Measurements from ENCODE around the gene DGKB. TPM values are rescaled to one million over a fixed set of nuclear protein-coding genes. Genes with fewer than 3 reads are reported as not detected.

Gene DGKB
- polyA plus RNA-seq, result under 1 TPM; 0.01 to 0.11 (median 0.06) TPM

- H3K27ac ChIP-seq (ENCODE audit: low read depth, low read length), result no peak within 1 kb of the TSS
- 2 to 5% (median 3%) methylated on average over 16 of the region's 16 CpGs for WGBS, 3 donors
Observed at GRCh38 chr7:14902589-14903067, at the start of gene DGKB. Gene DGKB (minus strand): TSS chr7:14902751.

DNA sequence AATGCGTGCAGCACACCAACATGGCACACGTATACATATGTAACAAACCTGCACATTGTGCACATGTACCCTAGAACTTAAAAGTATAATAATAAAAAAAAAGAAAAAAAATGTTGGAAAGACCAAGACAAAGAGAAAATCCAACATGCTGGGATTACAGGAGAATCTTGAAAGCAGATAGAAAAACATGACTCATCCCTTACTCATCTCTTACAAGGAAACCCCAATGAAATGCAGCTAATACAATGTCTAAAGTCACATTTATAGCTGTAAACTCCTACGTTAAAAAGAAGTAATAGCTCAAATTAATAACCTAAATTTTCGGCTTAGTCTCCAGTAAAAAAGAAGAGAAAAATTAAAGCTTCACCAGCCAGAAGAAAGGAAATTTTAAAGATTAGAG is 47.5 kb upstream of the DGKB start:
- no peak overlapping the region for H3K27ac ChIP-seq (ENCODE audit: low read depth, low read length)
- 80 to 92% (median 87%) methylated on average over 4 of the region's 4 CpGs for WGBS, 3 donors

DNA sequence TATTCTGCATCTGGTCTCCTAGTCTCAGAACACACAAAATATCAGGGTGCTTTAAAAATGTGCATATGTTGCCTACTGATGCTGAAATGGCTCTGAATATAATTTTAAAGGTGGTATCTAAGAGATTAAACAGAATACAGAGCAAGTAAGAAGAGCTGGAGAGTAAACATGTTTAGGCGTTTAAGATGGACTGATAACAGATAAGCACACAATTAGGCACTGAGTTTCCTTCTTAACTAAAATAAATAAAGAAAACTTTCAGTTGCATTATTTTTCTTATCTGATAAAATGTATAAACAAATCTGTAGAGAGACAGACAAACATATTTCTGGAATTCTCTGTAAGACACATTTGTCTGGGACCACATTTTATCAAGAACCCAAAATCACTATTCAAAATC is 35.6 kb upstream of the DGKB start:
- WGBS, 3 donors, result 31 to 84% (median 78%) methylated on average over 1 of the region's 1 CpG
- H3K27ac ChIP-seq (ENCODE audit: low read depth, low read length), result no peak overlapping the region

DNA sequence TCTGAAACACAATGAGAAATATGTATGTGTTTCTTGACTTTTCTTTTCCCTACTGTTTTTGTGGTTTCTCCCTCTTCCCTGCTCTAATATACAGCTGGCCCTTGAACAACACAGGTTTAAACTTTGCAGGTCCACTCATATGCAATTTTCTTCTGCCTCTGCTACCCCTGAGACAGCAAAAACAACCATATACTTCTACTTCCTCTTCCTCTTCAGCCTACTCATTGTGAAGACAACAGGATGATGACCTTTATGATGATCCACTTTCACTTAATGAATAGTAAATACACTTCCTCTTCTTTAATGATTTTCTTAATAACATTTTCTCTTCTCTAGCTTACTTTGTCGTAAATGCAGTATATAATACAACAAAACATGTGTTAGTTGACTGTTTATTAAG is 35.0 kb upstream of the DGKB start:
- no peak overlapping the region for H3K27ac ChIP-seq (ENCODE audit: low read depth, low read length)
- 68 to 88% (median 81%) methylated on average over 1 of the region's 1 CpG for WGBS, 3 donors

GRCh38 chr7:14936554-14936953 is 34.0 kb upstream of the DGKB start:
- 12 to 42% (median 41%) methylated on average over 5 of the region's 5 CpGs for WGBS, 3 donors
- H3K27ac ChIP-seq (ENCODE audit: low read depth, low read length), result no peak overlapping the region

GRCh38 chr7:14934839-14935238 is 32.3 kb upstream of the DGKB start:
- WGBS, 3 donors, result 56 to 85% (median 83%) methylated on average over 3 of the region's 3 CpGs
- no peak overlapping the region for H3K27ac ChIP-seq (ENCODE audit: low read depth, low read length)

- H3K27ac ChIP-seq (ENCODE audit: low read depth, low read length), result no peak overlapping the region
- 74 to 92% (median 92%) methylated on average over 4 of the region's 4 CpGs for WGBS, 3 donors
Observed at GRCh38 chr7:14931511-14932215, 29.1 kb upstream of the DGKB start.

DNA sequence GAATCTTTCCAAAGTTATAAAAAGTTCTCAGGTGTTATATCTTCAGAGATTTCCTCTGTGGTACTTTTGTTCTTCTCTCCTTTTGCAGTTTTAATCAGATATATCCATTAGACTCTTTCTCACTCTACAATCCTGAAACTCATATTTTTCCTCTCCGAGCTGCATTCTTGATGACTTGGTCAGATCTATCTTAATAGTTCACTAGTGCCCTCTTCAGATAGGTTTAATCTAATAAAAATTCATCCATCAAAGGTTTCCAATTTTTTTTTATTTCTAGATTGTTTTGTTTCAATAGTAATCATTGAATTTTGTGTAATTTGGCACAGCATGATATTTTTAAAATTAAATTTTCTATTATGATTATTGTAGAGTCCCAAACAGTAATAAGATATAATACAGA is 21.8 kb upstream of the DGKB start:
- H3K27ac ChIP-seq (ENCODE audit: low read depth, low read length), result no peak overlapping the region
- WGBS, 3 donors, result 42 to 77% (median 70%) methylated on average over 1 of the region's 1 CpG

GRCh38 chr7:14911077-14911476 is 8.5 kb upstream of the DGKB start:
- no peak overlapping the region for H3K27ac ChIP-seq (ENCODE audit: low read depth, low read length)

DNA sequence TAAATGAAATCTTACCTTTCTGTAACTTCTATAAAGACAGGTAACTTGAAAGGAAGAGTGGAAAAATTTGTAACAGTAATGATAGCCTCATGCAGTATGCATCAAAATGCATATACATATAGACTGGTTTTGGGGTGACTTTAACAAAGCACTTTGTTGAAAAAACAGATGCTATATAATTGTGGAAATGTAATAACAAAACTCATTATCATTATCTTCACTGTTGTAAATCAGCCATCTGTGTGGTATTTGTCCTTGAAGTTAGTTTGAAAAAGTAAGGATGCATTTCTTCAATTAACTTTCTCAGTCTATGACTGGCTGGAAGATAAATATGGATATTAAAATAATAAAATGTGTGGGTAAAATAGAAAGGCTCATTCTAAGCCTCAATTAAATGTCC is 6.1 kb upstream of the DGKB start:
- no peak overlapping the region for H3K27ac ChIP-seq (ENCODE audit: low read depth, low read length)

GRCh38 chr7:14905764-14906163 is 3.2 kb upstream of the DGKB start:
- 67 to 83% (median 80%) methylated on average over 4 of the region's 4 CpGs for WGBS, 3 donors
- H3K27ac ChIP-seq (ENCODE audit: low read depth, low read length), result no peak overlapping the region

- WGBS, 3 donors, result 87 to 91% (median 89%) methylated on average over 4 of the region's 4 CpGs
Observed at GRCh38 chr7:14900051-14900450, 2.5 kb downstream of the DGKB start.

DNA sequence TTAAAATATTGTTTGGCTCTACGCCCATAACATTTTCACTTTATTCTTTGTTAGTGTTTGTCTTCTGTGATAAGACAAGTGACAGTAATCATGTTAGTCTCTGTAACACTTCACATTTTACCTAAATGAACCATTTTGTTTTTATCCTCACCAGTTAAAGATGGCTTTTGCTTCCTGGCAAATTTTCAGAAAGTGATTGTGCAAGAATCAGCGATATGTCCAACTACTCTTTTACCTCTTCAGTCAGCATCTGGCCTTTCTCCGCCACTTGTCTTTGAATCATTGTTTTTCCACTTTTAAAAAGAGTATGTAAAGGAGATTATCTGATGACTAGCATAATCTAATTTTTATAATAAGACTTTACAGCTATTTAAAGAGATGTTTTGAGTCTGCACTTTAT is 3.5 kb downstream of the DGKB start:
- WGBS, 3 donors, result 54 to 72% (median 63%) methylated on average over 3 of the region's 3 CpGs
- H3K27ac ChIP-seq (ENCODE audit: low read depth, low read length), result no peak overlapping the region

More at GRCh38 chr7:14900051-14900450, 2.5 kb downstream of the DGKB start:
- H3K27ac ChIP-seq (ENCODE audit: low read depth, low read length), result no peak overlapping the region

DNA sequence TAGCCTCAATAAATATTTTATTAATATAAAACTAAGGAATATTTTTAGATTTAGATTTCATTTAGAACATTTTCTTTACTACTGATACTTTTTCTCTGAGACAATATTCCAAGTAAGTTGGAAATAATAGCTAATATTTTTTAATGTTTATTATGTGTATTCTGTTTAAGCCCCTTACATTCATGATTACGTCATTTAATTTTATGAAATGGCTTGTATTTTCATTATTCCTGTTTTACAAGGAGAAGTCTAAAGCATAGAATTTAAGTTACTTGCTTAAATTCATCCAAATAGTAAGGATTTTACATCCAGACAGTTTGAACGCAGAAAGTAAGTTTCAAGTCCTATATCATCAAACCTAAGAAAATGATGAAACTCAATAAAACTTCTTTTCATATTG is 6.1 kb downstream of the DGKB start:
- no peak overlapping the region for H3K27ac ChIP-seq (ENCODE audit: low read depth, low read length)
- WGBS, 3 donors, result 90 to 96% (median 92%) methylated on average over 2 of the region's 2 CpGs

DNA sequence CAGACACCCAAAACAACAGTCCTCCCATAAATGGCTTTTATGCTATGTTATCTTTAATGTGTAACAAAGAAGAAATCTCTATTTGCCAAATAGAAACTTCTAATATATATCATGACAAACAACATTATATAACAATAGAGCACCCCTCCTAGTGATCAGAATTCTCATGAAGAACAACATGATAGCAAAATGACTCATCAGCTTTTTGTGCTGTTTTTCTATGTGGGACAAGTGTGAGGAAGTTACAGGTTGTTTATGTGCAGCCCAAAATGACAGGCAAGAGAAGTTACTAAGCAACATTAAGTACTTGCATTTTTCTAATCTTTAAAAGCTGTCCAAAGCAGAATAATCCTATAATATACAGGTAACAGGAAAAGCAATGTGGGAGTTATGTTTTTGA is 7.7 kb downstream of the DGKB start:
- H3K27ac ChIP-seq (ENCODE audit: low read depth, low read length), result no peak overlapping the region

DNA sequence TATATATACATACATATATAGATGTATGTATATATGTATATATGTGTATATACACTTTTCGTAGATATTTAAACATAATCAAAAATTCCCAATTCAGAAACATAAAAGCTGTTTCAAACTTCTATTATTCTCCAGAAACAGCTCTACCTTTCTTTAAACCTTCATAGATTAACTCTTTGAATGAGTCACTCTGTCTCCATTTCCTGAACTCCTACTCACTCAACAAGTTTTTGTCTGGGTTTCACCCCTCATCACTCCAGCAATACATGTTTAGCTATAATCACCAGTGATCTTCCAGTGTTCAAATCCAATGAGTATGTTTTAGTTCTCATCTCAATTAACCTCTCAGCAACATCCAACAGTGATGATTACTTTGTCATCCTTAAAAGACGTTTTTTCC is 9.6 kb downstream of the DGKB start:
- 66 to 74% (median 73%) methylated on average over 2 of the region's 2 CpGs for WGBS, 3 donors
- H3K27ac ChIP-seq (ENCODE audit: low read depth, low read length), result no peak overlapping the region

DNA sequence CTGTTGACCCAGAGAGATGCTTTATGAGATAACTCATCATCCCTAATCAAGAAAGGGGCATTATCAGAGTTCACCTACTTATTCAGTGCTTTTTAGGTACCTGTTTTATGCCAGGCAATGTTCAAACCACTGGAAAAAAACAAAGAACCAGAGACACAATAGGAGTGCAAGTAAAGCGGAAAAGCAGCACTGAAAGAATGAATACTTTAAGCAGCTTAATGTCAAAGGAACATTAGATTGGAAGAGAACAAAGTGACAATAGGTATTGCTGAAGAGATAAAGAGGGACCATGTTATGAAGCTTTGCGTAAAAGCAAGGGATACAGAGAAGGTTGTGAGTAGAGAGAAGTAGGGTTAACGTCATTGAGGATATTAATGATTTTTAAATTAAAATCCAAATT is 11.3 kb downstream of the DGKB start:
- H3K27ac ChIP-seq (ENCODE audit: low read depth, low read length), result no peak overlapping the region
- 93 to 94% (median 94%) methylated on average over 3 of the region's 3 CpGs for WGBS, 3 donors

GRCh38 chr7:14888962-14889361 is 13.6 kb downstream of the DGKB start:
- 35 to 56% (median 42%) methylated on average over 1 of the region's 1 CpG for WGBS, 3 donors
- H3K27ac ChIP-seq (ENCODE audit: low read depth, low read length), result no peak overlapping the region

- 82 to 90% (median 90%) methylated on average over 3 of the region's 3 CpGs for WGBS, 3 donors
- H3K27ac ChIP-seq (ENCODE audit: low read depth, low read length), result no peak overlapping the region
Observed at GRCh38 chr7:14886533-14886932, 16.0 kb downstream of the DGKB start.

GRCh38 chr7:14875941-14876587 is 26.5 kb downstream of the DGKB start:
- H3K27ac ChIP-seq (ENCODE audit: low read depth, low read length), result no peak overlapping the region

More at GRCh38 chr7:14875941-14876587, 26.5 kb downstream of the DGKB start:
- WGBS, 3 donors, result 70 to 76% (median 71%) methylated on average over 8 of the region's 8 CpGs
